Measurements from ENCODE around the gene STARD6. TPM values are rescaled to one million over a fixed set of nuclear protein-coding genes. Genes with fewer than 3 reads are reported as not detected.

STARD6 gene
- polyA plus RNA-seq, 1 donor = not detected

Other genes with a start within 250 kb of the STARD6 start
- gene MBD2, start 133.2 kb downstream of the STARD6 start, polyA plus RNA-seq (ENCODE audit: insufficient read length) = 40.4 TPM
- gene POLI, start 88.3 kb downstream of the STARD6 start, polyA plus RNA-seq (ENCODE audit: insufficient read length) = 32.6 TPM
- gene C18orf54, start within 50 bp of the STARD6 start, polyA plus RNA-seq (ENCODE audit: insufficient read length) = 9.1 TPM
- 0.10 TPM for gene DYNAP, start 233.4 kb upstream of the STARD6 start, polyA plus RNA-seq (ENCODE audit: insufficient read length)